Renal pelvis (tissue), 4 donors: ENCODE measurements around the gene HOMER2. TPM values are rescaled to one million over a fixed set of nuclear protein-coding genes. Genes with fewer than 3 reads are reported as not detected.
"Not testable (repeated sequence)": the region's sequence is repeated elsewhere in the genome, so short reads cannot be mapped to it uniquely, and the experiment has no call there.

Experiments used
- DNase-seq: peaks from one replicate; pipeline ENCODE4 v3.0.0-alpha.2; 2013
- polyA plus RNA-seq, 3 donors: library from polyadenylated mRNA; unstranded; fragments of 120-200 nt; gene quantifications; one replicate each; pipeline ENCODE4 v1.2.1, GENCODE V29; 2013; ENCODE audit not compliant: insufficient read length in 3 of 3

The HOMER2 gene
- polyA plus RNA-seq, 3 donors = 31.9 to 35.8 (median 33.9) TPM

- not testable (repeated sequence) for DNase-seq
Observed at GRCh38 chr15:82865981-82866380, 86.5 kb downstream of the HOMER2 start.

- not testable (repeated sequence) for DNase-seq
Observed at GRCh38 chr15:82865581-82865980, 86.9 kb downstream of the HOMER2 start.

GRCh38 chr15:82864967-82865366 is 87.6 kb downstream of the HOMER2 start:
- DNase-seq = no peak

DNA sequence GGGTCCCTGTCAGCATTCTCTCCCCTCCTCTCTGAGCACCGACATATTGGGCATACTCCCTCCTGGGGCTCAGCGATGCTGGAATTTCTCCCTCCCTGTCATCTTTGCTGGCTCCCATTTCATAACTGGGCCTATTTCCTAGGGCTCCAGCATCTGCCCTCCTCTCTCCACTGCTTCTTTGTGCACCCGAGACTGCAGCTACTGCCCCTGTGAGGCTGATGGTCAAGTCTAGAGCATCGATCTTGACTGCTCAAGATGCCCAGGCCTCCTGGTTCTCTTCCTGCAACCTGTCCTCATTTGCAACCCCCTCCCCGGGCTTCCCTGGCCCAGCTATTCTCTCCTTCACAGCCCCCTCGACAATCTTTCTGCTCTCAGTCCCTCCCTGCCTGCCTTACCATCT is 89.6 kb downstream of the HOMER2 start:
- no peak for DNase-seq

DNA sequence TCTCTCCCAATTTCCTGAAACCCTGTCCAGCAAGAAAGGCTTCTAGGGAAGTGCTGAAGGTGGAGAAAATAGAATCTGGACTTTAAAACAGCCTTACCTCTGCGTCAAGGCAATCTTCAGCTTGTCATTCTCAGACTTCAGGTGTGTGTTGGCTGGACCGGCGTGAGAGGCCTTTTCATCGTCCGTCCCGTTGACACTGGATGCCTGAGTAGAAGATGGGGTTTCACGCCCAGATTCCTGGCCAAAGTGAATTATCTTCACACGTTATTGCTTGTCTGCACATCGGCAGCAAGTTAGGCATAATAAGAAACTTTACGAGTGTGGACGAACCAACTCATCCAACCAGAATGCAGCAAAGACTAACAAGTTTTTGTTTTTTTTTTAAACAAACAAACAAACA is 93.6 kb downstream of the HOMER2 start:
- no peak for DNase-seq

GRCh38 chr15:82856397-82857170 is 95.9 kb downstream of the HOMER2 start:
- DNase-seq = no peak

- DNase-seq = no peak
Observed at GRCh38 chr15:82855286-82856100, 97.0 kb downstream of the HOMER2 start.

- no peak for DNase-seq
Observed at GRCh38 chr15:82854554-82854953, 98.0 kb downstream of the HOMER2 start.

- no peak for DNase-seq
Observed at GRCh38 chr15:82852941-82853561, 99.5 kb downstream of the HOMER2 start.

GRCh38 chr15:82851981-82852511 is 100.5 kb downstream of the HOMER2 start:
- DNase-seq = no peak

- no peak for DNase-seq
Observed at GRCh38 chr15:82851306-82851850, 101.1 kb downstream of the HOMER2 start.

- DNase-seq = no peak
Observed at GRCh38 chr15:82850731-82851130, 101.8 kb downstream of the HOMER2 start.

DNA sequence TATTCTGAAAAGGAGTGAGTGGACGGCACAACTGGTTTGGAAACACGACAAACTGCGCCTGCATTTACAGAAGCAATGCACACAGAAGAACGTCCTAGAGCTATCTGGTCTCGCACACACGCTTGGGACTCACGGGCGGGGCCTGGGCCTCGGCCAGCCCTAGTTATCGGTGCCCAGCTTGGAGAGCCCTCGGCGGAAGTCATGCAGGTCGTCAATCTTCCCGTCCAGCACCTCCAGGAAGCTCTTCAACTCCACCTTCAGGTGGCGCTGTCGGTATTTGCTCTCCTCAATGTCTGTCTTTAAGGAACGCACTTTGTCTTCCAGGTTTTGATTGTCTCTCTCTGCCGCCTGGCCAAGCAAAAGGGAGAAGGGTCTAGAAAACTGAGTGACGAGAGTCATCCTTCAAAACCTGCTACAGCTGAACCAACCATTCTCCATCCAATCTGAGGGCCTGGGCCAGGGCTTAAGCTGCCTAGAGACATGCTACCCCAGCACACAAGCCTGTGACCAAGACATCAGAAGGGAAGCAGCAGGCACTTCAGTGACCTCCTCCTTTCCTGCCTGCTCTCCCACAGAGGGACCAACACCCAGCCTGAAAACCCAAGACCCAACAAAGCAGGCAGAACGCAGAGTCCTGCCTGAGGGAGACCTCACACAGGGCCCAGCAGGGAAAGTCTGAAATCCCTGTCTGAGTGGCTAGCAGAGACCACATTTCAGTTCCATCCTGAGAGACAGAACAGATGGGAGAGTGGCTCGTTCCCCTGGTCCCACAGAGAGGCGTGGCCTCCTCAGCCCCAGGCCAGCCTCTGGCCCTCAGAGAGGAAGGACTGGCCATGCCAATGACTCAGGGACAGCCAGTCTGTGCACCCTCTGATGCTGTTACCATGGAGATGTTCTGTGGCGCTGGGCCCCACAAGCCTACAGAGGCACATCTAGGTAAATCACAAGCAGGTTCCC is 102.7 kb downstream of the HOMER2 start:
- DNase-seq = peak; percentile 84

GRCh38 chr15:82848241-82848993 is 104.1 kb downstream of the HOMER2 start:
- no peak for DNase-seq

GRCh38 chr15:82847703-82848102 is 104.8 kb downstream of the HOMER2 start:
- no peak for DNase-seq

- no peak for DNase-seq
Observed at GRCh38 chr15:82846621-82847020, 105.9 kb downstream of the HOMER2 start.

- no peak for DNase-seq
Observed at GRCh38 chr15:82845686-82846085, 106.8 kb downstream of the HOMER2 start.

DNA sequence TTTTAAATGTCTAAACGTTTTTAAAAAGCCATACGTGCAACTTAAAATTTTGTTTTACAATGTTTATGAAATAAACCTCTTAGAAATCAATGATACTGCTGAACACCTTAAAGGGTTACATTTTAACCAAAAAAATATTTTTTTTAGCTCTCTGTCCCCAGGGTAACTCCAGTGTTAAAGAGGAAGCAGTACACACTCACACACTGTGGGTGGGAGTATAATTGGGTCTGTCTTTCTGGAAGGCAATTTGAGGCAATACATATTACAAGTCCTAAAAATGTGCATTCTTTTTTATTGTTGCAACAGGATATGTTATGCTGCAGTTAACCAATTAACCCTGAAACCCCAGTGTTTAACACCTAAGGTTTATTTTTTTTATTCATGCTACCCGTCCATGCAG is 109.0 kb downstream of the HOMER2 start:
- no peak for DNase-seq

GRCh38 chr15:82840166-82840565 is 112.4 kb downstream of the HOMER2 start:
- DNase-seq = no peak

- DNase-seq = no peak
Observed at GRCh38 chr15:82839136-82839535, 113.4 kb downstream of the HOMER2 start.
